Activated CD8-positive, alpha-beta memory T cell treated with anti-CD3 and anti-CD28 coated beads, Interleukin-2, amount 50 U/mL, for 48 hours (primary cell): Measurements from ENCODE around the gene MECR.

ENCODE experiments used
- DNase-seq: peaks from one replicate; pipeline ENCODE4 v3.0.0-alpha.2; 2020

MECR gene

DNA sequence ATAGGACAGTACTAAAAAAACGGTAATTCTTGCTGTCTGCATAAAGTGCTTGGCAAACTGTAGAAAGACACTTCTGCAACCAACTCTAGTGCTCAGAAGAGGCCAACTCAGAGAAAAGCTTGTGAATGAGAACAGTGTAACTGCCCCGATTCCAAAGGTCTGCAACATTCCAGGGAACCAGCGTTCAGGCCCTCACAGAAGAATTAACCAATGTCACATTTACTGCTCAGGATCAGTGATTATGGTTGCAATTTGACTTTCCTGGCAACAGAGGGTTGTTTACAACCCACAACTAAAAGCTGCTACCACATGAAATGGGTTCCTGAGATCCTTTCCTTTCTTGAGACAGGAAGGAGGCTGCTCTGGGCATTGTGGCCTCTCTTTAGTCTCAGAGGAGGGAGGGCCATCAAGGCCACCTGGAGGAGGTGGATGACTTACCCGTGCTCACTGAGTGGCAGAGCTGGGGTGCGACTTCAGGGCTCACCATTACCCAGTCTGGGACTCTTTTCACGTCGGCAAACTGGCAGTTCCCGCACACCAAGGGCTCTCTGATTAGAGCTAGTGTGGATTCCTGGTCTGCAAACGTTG is 64.3 kb downstream of the MECR start:
- DNase-seq, result no peak

DNA sequence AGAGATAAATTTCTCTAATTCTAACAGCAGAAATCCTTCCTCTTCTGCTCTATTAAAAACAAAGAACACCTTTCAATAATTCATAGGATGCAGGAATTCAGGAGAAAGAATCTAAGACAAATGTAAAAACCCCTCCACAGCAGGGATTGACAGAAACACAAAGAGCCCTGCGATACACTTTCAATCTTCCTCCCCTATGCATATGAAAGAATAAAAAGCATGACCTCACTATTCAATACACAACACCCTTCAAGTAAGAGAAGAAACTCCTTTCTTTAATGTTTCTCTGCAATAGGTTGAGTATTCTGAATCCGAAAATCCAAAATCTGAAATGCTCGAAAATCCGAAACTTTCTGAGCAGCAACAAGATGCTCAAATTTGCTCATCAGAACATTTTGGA is 66.1 kb downstream of the MECR start:
- no peak for DNase-seq

DNA sequence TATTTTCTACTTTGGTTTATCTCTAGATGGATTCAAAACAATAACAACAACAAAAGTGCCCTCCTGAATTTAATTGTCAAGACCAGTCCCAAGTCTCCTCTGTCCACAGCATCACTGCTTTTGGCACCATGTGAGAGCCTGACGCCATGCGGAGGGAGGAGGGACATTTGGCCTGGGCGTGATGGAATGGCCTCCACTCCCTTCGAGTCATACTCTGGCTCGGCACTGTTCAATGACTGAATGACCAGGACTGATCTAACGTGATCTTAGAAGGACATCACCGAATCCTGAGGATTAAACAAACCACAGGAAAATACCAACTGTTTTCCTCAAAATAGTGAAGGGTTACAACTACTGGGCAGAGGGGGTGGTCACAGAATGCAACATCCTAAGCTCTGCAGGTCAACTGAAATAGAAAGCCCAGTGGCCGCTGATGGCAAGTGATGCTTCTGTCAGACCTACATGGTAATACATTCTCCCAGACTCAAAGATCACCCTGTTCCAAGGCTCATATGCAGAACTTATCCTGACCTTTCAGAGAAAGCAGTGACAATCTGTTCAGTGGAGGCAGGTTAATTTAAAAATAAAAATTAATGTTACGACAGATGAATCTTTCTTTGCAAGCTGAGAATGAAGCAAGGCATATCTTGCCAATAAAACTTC is 68.1 kb downstream of the MECR start:
- DNase-seq, result peak; percentile 33

DNA sequence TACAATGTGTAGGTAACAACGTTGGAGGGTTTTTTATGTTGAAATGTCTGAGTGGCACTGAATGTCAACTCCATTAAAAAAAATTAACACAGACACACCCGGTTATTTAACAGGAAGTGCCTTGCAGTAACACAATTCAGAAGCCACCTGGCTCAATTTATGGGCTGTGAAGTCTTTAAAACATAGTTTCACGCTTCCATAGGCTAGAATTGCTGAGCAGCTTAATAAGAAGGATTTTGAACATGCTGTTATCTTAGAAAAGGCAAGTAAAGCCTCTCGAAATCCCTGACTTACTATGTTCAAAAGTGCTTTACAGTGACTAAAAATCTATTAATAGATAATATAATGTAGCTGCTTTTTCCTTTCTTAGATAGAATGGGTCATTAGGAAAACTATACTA is 68.7 kb downstream of the MECR start:
- DNase-seq, result no peak

DNA sequence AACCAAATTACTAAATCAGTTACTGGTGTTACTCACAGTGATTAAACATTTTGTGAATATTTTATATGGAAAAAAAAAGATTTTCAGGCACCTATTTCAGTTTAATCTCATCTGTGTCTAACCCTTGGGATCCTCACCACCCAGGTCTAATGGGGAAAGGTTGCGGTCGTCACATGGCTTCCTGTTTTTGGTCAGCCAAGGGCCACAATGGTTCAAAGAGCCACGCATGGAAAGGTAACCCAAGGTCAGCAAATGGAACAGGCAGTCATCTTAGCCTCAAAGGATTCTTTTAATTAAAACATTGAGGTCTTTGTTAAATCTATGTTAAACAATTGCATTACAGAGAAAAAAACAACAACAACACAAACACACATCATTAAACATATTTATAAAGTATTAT is 71.0 kb downstream of the MECR start:
- no peak for DNase-seq

DNA sequence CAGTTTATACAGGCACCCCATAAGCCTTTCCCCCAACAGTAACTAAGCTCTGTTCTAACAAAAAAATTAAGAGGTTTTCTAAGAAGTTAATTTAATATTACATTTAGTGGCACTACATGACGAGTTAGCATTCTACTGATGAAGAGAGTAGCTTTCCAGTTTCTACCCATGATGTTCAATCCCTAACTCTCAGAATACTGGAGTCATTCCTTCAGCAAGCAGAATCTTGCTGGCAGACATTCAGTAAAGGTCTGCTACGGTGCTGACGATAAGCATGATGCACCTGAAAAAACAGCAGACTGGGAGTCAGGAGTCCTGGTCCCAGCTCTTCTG is 73.5 kb downstream of the MECR start:
- DNase-seq, result no peak

DNA sequence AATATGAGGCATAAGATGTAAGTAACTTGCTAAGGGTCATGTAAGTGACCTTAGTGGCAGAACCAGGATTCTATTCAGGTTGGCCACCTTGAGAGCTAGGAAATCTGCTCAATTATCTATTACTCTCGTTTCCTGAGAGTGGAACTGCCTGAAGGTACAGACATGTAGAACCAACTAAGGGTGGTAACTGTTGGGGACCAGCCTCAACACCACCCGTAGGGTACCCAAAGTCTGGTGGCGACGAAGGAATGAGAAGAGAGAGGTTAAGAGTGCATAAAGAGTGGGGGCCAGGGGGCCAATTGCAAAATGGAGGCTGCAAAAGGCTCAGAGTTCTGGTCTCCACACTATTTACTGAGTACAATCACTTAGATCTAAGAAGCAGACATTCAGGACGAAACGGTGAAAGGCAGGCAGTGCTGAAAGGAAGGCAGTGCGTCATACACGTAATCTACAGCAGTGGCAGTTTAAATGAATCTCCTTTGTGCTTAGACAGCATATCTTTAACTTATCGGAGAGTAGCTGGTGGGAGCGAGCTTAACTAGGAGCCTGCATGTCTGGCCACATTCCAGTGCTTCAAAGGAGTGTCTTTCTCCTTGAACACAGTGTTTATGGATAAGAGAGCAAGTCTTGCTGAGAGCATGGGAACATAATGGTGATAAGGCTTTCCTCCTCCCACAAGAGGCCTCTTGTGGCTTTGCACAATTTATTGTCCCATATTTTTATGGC is 74.0 kb downstream of the MECR start:
- no peak for DNase-seq

DNA sequence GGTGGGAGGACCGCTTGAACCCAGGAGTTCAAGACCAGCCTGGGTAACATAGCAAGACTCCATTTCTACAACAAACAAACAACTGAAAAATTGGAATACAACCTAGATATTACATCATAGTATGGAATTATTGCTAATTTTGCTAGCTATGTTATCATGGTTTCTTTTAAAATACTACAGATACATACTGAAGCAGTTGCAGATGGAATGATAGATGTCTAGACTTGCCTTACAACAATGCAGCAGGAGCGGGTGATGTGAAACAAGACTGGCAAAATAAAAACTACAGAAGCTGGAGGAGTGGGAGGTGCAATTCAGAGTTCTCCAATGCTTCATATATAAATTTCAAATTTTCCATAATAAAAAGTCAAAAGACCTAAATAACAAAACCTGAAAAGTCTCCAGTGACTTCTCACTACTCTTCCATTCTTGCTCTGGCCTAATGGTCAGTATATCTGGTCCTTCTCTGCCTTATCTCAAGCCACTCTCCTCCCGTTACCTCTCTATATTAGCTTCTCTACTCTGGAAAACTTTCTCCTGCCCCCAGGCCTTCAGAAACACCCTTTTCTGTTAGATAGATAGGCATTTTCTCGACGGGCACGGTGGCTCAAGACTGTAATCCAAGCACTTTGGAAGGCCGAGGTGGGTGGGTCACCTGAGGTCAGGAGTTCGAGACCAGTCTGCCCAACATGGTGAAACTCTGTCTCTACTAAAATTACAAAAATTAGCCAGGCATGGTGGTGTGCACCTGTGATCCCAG is 78.5 kb downstream of the MECR start:
- DNase-seq, result no peak

DNA sequence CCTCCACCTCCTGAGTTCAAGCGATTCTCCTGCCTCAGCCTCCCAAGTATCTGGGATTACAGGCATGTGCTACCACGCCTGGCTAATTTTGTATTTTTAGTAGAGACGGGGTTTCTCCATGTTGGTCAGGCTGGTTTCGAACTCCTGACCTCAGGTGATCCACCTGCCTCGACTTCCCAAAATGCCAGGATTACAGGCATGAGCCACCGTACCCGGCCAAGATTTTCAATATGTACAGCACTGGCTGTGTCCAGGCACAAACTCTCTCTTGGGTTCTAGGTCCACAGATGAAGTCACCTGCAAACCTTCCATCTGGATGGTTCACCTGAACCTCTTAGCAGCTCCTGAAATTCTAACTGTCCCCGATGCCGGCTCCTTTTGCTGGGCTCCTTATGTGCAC is 80.4 kb downstream of the MECR start:
- peak; percentile 32 for DNase-seq

DNA sequence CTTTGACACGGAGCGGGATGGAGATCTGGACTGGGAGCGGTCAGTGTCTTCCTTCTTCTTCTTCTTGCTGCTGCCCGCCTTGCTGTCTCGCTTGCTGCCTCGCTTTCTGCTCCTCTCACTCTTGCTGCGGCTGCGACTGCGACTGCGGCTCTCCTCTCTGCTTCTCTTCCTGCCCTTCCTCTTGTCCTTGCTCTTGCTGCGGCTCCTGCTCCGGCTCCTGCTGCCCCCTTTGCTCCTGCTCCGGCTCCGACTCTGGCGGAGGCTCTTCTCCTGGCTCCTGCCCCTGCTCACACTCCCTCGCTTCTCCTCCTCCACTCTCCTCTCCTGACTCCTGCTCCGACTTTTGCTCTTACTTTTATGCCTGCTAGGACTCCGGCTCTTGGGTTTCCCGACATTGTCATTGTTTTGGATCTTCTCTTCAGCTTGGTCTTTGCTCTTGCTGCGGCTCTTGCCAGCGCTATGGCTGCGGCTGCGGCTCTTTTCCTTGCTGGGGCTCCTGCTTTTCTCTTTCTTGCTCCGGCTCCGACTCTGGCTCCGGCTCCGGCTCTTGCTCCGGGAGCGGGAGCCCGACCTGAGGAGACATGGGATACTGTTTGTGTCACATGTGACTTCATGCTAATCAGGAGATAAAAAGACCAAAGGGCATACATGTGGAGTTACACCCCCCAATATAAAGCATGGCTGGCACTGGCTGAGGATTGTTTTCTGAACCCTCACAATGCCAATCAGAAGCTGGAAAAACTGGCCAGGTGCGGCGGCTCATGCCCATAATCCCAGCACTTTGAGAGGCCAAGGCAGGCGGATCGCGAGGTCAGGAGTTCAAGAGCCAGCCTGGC is 81.9 kb downstream of the MECR start:
- peak; percentile 41 for DNase-seq

DNA sequence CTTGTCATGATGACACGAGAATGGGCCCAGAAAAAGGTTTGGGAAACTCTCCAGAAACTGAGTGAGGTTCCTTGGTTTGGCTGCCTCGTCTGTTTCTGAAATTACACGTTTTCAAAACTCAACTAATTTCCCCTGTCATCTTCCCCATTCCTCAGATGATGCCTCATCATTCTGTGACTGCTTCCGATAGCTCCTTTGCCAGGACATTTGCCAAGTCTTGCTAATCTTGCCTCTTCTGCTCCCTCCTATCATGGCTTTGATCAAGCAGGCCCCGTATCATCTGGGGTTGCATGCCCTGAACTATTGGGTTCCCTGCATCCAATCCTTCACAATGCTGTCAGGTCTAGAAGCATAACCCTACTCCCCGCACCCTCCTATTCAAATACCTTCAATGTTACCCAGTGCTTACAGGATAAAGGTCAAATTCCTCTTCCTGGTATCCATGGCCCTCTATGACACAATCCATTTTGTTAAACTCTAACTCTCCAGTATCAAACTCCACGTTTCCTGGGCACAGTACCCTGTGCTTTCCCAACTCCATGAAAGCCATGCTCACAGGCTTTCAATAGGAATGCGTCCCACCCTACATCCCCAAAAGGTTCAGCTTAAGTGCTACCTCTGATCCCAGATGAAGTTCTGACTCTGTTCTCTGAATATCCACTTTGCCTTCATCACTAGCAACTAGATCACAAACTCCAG is 84.8 kb downstream of the MECR start:
- DNase-seq, result peak; percentile 46

DNA sequence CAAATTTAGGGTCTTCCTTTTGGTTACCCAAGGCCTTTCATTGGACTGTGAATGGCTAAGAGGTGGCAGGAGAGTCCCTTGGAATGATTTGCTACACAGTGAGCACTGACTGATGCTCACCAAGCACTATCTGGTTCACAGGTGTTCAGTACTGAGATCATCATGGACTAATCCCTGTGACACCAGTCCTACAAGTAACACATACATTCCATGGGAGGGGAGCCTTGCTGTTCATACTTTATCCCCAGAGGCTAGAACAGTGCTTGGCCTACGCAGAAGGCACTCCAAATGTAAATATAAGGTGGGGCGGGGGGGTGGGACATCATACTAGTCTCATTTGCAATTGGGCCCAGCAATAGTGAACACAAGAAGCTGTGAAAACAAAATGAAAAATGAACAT is 86.6 kb downstream of the MECR start:
- peak; percentile 22 for DNase-seq

DNA sequence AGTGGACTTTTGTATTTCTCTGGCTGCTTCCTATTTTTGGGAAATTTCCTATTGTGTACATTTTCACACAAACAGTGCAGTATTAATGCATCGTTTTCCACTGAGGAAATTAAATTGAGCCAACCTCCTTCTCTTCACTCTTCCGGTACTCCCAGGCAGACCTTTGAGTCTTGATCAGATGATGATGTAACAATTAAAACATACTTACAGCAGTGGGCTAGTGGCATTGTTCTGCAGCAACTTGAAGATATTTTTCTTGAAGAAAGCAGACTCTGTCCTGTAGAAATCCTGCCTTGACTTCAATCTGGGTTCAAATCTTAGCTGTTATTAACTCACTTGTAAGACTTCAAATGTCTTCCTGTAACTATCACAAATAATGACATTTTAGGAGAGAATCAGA is 88.0 kb downstream of the MECR start:
- DNase-seq, result no peak
